Smooth muscle cell (in vitro differentiated cells): Measurements from ENCODE around the gene ZNF219. TPM values are rescaled to one million over a fixed set of nuclear protein-coding genes. Genes with fewer than 3 reads are reported as not detected.

ENCODE experiments used
- DNase-seq: peaks from one replicate; lab custom pipeline; 2025; ENCODE audit not compliant: unreplicated experiment; lab: John Stamatoyannopoulos, UW
- H2AFZ ChIP-seq: fragments of 200-600 bp; sonication (generic); 2 replicates; pipeline ENCODE4 v1.6.0; 2016; ENCODE audit warnings: antibody characterized with exemption, low read depth, mild to moderate bottlenecking
- H3F3A ChIP-seq: fragments of 200-600 bp; sonication (generic); 2 replicates; pipeline ENCODE4 v1.6.0; 2017; ENCODE audit warnings: antibody characterized with exemption, low read depth
- H3K27ac ChIP-seq: fragments of 200-600 bp; sonication (generic); 2 replicates; pipeline ENCODE4 v1.5.1; 2016; ENCODE audit warnings: low read depth, mild to moderate bottlenecking
- H3K27me3 ChIP-seq: fragments of 200-600 bp; sonication (generic); 2 replicates; pipeline ENCODE4 v1.6.1; 2016; ENCODE audit warnings: low read depth, mild to moderate bottlenecking
- H3K36me3 ChIP-seq: fragments of 200-600 bp; sonication (generic); 2 replicates; pipeline ENCODE4 v1.5.1; 2016; ENCODE audit warnings: low read depth
- H3K4me1 ChIP-seq: fragments of 200-600 bp; sonication (generic); 2 replicates; pipeline ENCODE4 v1.5.1; 2016; ENCODE audit warnings: low read depth
- H3K4me2 ChIP-seq: fragments of 200-600 bp; sonication (generic); 2 replicates; pipeline ENCODE4 v1.6.0; 2016; ENCODE audit warnings: mild to moderate bottlenecking
- H3K4me3 ChIP-seq: fragments of 200-600 bp; sonication (generic); 2 replicates; pipeline ENCODE4 v1.5.1; 2016; ENCODE audit warnings: mild to moderate bottlenecking
- H3K79me2 ChIP-seq: fragments of 200-600 bp; sonication (generic); 2 replicates; pipeline ENCODE4 v1.6.0; 2016; ENCODE audit warnings: low read depth, mild to moderate bottlenecking
- H3K9ac ChIP-seq: fragments of 200-600 bp; sonication (generic); 2 replicates; pipeline ENCODE4 v1.6.0; 2016; ENCODE audit warnings: low read depth
- H3K9me3 ChIP-seq: fragments of 200-600 bp; sonication (generic); replicated peaks from 2 replicates; pipeline ENCODE4 v1.5.1; 2016; ENCODE audit warnings: low read depth
- H4K20me1 ChIP-seq: fragments of 200-600 bp; sonication (generic); 2 replicates; pipeline ENCODE4 v1.6.0; 2016; ENCODE audit warnings: low read depth
- CTCF ChIP-seq: fragments of 200-600 bp; sonication (generic); IDR thresholded peaks from 2 replicates; pipeline ENCODE4 v1.5.1; 2017; ENCODE audit warnings: borderline replicate concordance, mild to moderate bottlenecking, antibody characterized with exemption; ENCODE audit not compliant: insufficient read depth, poor library complexity, severe bottlenecking
- WGBS: methylation state at CpG from one replicate; pipeline ENCODE4 v1.1.7; 2016; ENCODE audit warnings: low lambda C conversion rate; 5-methylcytosine and 5-hydroxymethylcytosine counted together
- polyA plus RNA-seq: library from polyadenylated mRNA; unstranded; fragments of >200 nt; fragmentation: Nextera tagmentation; extraction: Ambion mirVana; gene quantifications from 2 replicates; pipeline ENCODE4 v1.2.1, GENCODE V29; 2016
- total RNA-seq: library from RNA; depleted of rRNA; stranded (reverse); fragments of >200 nt; gene quantifications from 2 replicates; pipeline ENCODE4 v1.2.3, GENCODE V29; 2014

ZNF219 gene
- total and polyA plus RNA-seq, 2 experiments from 2014 or later, result 8.8 to 10.0 TPM

GRCh38 chr14:21066882-21067502, 31.5 kb downstream of the ZNF219 start:
- no peaks in the 10 kb centered on the region for H3K36me3 ChIP-seq

DNA sequence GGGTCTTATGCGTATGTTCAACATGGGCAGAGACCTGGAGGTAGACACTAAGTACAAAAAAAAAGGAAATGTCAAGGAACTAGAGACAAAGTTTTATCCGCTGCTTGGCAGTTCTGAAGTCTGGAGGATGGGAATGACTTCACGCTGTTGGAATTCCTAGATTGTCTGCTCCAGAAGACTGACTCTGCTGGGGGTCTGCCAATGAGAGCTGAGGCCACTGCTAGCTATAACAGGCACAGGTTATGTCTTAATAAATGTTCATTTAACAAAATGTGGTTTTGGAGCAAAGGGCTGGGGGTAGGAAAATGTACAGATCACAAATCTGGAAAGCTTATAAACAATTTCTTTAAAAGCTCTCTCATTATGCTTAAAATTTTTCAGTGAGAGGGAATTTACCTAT, 35.0 kb downstream of the ZNF219 start:
- no peak for DNase-seq
- H3F3A ChIP-seq, result peaks cover 14% of the 10 kb centered on the region
- peak overlapping the region; percentile 55 for H3K4me2 ChIP-seq
- no peaks in the 10 kb centered on the region for H3K79me2 ChIP-seq
- no peaks in the 10 kb centered on the region for H3K36me3 ChIP-seq
- H3K27ac ChIP-seq, result peak overlapping the region; percentile 55
- WGBS, result 17% methylated on average over 3 of the region's 3 CpGs
- TF ChIP-seq CTCF, result no peak
- H3K4me1 ChIP-seq, result peaks cover 11% of the 10 kb centered on the region
- no peaks in the 10 kb centered on the region for H3K27me3 ChIP-seq
- no peak overlapping the region for H3K4me3 ChIP-seq
- no peak overlapping the region for H3K9ac ChIP-seq
- no peaks in the 10 kb centered on the region for H3K9me3 ChIP-seq
- H2AFZ ChIP-seq, result peak overlapping the region; percentile 5
- no peaks in the 10 kb centered on the region for H4K20me1 ChIP-seq

More at GRCh38 chr14:21066882-21067502, 31.5 kb downstream of the ZNF219 start:
- 80% methylated on average over 7 of the region's 7 CpGs for WGBS
- Histone ChIP-seq H3K27me3 (no peaks in the 10 kb centered on the region), H3K4me3 (no peak overlapping the region), H3F3A (peaks cover 22% of the 10 kb centered on the region), H2AFZ (no peak overlapping the region), H3K4me1 (peaks cover 29% of the 10 kb centered on the region), H3K9ac (no peak overlapping the region), H3K9me3 (no peaks in the 10 kb centered on the region), H3K79me2 (no peaks in the 10 kb centered on the region), H4K20me1 (no peaks in the 10 kb centered on the region), H3K4me2 (no peak overlapping the region), H3K27ac (no peak overlapping the region)
- TF ChIP-seq CTCF, result no peak
- DNase-seq, result no peak

DNA sequence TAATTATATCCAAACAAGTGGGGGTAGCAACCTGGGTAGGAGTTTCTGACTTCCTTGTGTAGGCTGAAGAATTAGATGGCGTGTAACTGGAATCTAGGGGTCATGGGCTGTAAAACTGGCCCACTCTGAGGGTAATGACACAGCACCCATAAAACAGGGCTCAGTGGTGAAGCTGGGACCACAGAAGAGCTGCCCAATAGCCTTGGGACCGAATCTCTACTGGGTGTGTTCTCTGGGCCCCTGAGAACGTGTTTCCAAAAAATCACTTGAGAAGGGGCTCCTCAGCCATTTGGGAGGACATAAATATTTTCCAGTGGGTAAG, 37.1 kb downstream of the ZNF219 start:
- no peak overlapping the region for H3K9ac ChIP-seq
- TF ChIP-seq CTCF, result no peak
- peaks cover 16% of the 10 kb centered on the region for H3F3A ChIP-seq
- no peak overlapping the region for H2AFZ ChIP-seq
- 75% methylated on average over 3 of the region's 3 CpGs for WGBS
- no peak overlapping the region for H3K4me2 ChIP-seq
- no peaks in the 10 kb centered on the region for H3K9me3 ChIP-seq
- DNase-seq, result no peak
- H3K27ac ChIP-seq, result no peak overlapping the region
- H3K4me1 ChIP-seq, result peaks cover 8% of the 10 kb centered on the region
- no peak overlapping the region for H3K4me3 ChIP-seq
- no peaks in the 10 kb centered on the region for H3K36me3 ChIP-seq
- no peaks in the 10 kb centered on the region for H3K27me3 ChIP-seq
- H4K20me1 ChIP-seq, result no peaks in the 10 kb centered on the region
- H3K79me2 ChIP-seq, result no peaks in the 10 kb centered on the region
